Kidney epithelial cell (primary cell): ENCODE measurements around the gene ESR1. TPM values are rescaled to one million over a fixed set of nuclear protein-coding genes. Genes with fewer than 3 reads are reported as not detected.

Experiments used
- DNase-seq: peaks from one replicate; pipeline ENCODE4 v3.0.0-alpha.2; 2010; ENCODE audit warnings: low read depth
- H3K27me3 ChIP-seq: 2 replicates; pipeline ENCODE4 v1.6.0; 2011; ENCODE audit warnings: low read length; ENCODE audit not compliant: control insufficient read depth, insufficient read depth
- H3K36me3 ChIP-seq: 2 replicates; pipeline ENCODE4 v1.5.1; 2011; ENCODE audit warnings: low read length; ENCODE audit not compliant: control insufficient read depth, insufficient read depth
- H3K4me3 ChIP-seq: 2 replicates; pipeline ENCODE4 v1.5.1; 2011; ENCODE audit warnings: low read depth, mild to moderate bottlenecking, control low read depth, low read length
- CTCF ChIP-seq: IDR thresholded peaks from 2 replicates; pipeline ENCODE4 v1.5.1; 2011; ENCODE audit warnings: mild to moderate bottlenecking, moderate library complexity, low read length, control low read depth, inconsistent platforms; ENCODE audit not compliant: insufficient read depth, poor library complexity, severe bottlenecking
- total RNA-seq: library from RNA; depleted of rRNA; stranded (reverse); fragments of >200 nt; gene quantifications from 2 replicates; pipeline ENCODE4 v1.2.3, GENCODE V29; 2015

Gene ESR1
- total RNA-seq, 1 donor from 2014 or later: not detected

GRCh38 chr6:151948002-151948743 lies 140.7 kb downstream of the ESR1 start:
- H3K36me3 ChIP-seq: no peaks in the 10 kb centered on the region
- H3K27me3 ChIP-seq: no peaks in the 10 kb centered on the region
- no peak for TF ChIP-seq CTCF
- H3K4me3 ChIP-seq: no peak overlapping the region
- no peak for DNase-seq

- peak; percentile 61 for DNase-seq
Observed at GRCh38 chr6:151958332-151958731, 150.8 kb downstream of the ESR1 start.

GRCh38 chr6:151959086-151959485 lies 151.6 kb downstream of the ESR1 start:
- no peak for TF ChIP-seq CTCF
- DNase-seq: no peak
- H3K4me3 ChIP-seq: no peak overlapping the region

More at GRCh38 chr6:151958332-151958731, 150.8 kb downstream of the ESR1 start:
- Histone ChIP-seq H3K4me3 (no peak overlapping the region), H3K36me3 (no peaks in the 10 kb centered on the region), H3K27me3 (no peaks in the 10 kb centered on the region)
- TF ChIP-seq CTCF: no peak

GRCh38 chr6:151961809-151962208 lies 154.3 kb downstream of the ESR1 start:
- Histone ChIP-seq H3K36me3 (no peaks in the 10 kb centered on the region), H3K4me3 (no peak overlapping the region), H3K27me3 (no peaks in the 10 kb centered on the region)
- TF ChIP-seq CTCF: no peak
- no peak for DNase-seq

More at GRCh38 chr6:151959086-151959485, 151.6 kb downstream of the ESR1 start:
- Histone ChIP-seq H3K36me3 (no peaks in the 10 kb centered on the region), H3K27me3 (no peaks in the 10 kb centered on the region)

GRCh38 chr6:151962246-151962846 lies 154.9 kb downstream of the ESR1 start:
- TF ChIP-seq CTCF: no peak
- no peaks in the 10 kb centered on the region for H3K27me3 ChIP-seq
- DNase-seq: peak; percentile 42
- H3K36me3 ChIP-seq: no peaks in the 10 kb centered on the region
- no peak overlapping the region for H3K4me3 ChIP-seq
